MM.1S (cell line): ENCODE results near the gene POFUT2.

Experiments used
- DNase-seq: peaks from one replicate; pipeline ENCODE4 v3.0.0-alpha.2; 2015
- H2AFZ ChIP-seq: fragments of 300-600 bp; sonication (generic); 2 replicates; pipeline ENCODE4 v1.6.0; 2016; ENCODE audit warnings: antibody characterized with exemption, low read length
- H3F3A ChIP-seq: fragments of 300-600 bp; sonication (generic); 2 replicates; pipeline ENCODE4 v1.6.1; 2016; ENCODE audit warnings: mild to moderate bottlenecking, antibody characterized with exemption, low read length, moderate library complexity, mixed read lengths; ENCODE audit not compliant: insufficient read depth
- H3K27ac ChIP-seq: fragments of 300-600 bp; sonication (generic); 2 replicates; pipeline ENCODE4 v1.5.1; 2016; ENCODE audit warnings: mild to moderate bottlenecking, low read length
- H3K27me3 ChIP-seq: fragments of 300-600 bp; sonication (generic); replicated peaks from 2 replicates; pipeline ENCODE4 v1.6.0; 2016; ENCODE audit warnings: low read length; ENCODE audit not compliant: insufficient read depth
- H3K36me3 ChIP-seq: fragments of 300-600 bp; sonication (generic); replicated peaks from 2 replicates; pipeline ENCODE4 v1.6.1; 2016; ENCODE audit warnings: mild to moderate bottlenecking, low read length, mixed read lengths; ENCODE audit not compliant: insufficient read depth
- H3K4me1 ChIP-seq: fragments of 300-600 bp; sonication (generic); 2 replicates; pipeline ENCODE4 v1.6.1; 2016; ENCODE audit warnings: low read length, mixed read lengths
- H3K4me2 ChIP-seq: fragments of 300-600 bp; sonication (generic); 2 replicates; pipeline ENCODE4 v1.6.0; 2016; ENCODE audit warnings: low read depth, low read length
- H3K4me3 ChIP-seq: fragments of 300-600 bp; sonication (generic); 2 replicates; pipeline ENCODE4 v1.5.1; 2016; ENCODE audit warnings: low read length, mixed read lengths
- H3K79me2 ChIP-seq: fragments of 300-600 bp; sonication (generic); 2 replicates; pipeline ENCODE4 v1.6.1; 2016; ENCODE audit warnings: mixed run types, low read length, mixed read lengths
- H3K9ac ChIP-seq: fragments of 300-600 bp; sonication (generic); 2 replicates; pipeline ENCODE4 v1.6.1; 2016; ENCODE audit warnings: low read length, mixed read lengths
- H3K9me2 ChIP-seq: fragments of 300-600 bp; sonication (generic); replicated peaks from 2 replicates; pipeline ENCODE4 v1.6.1; 2016; ENCODE audit warnings: mild to moderate bottlenecking, low read length, mixed read lengths; ENCODE audit not compliant: insufficient read depth
- H3K9me3 ChIP-seq: fragments of 300-600 bp; sonication (generic); replicated peaks from 2 replicates; pipeline ENCODE4 v1.6.1; 2016; ENCODE audit warnings: mild to moderate bottlenecking, low read length, mixed read lengths; ENCODE audit not compliant: insufficient read depth
- H4K20me1 ChIP-seq: fragments of 300-600 bp; sonication (generic); 2 replicates; pipeline ENCODE4 v1.6.1; 2016; ENCODE audit warnings: mild to moderate bottlenecking, low read length, moderate library complexity, mixed read lengths; ENCODE audit not compliant: insufficient read depth
- CTCF ChIP-seq: fragments of 300-600 bp; sonication (generic); IDR thresholded peaks from 2 replicates; pipeline ENCODE4 v1.5.1; 2016; ENCODE audit warnings: antibody characterized with exemption, low read length, mixed read lengths
- EZH2 ChIP-seq: fragments of 300-600 bp; sonication (generic); optimal IDR thresholded peaks from 2 replicates; pipeline ENCODE3; 2017; ENCODE audit warnings: low read depth, mild to moderate bottlenecking, antibody characterized with exemption, low read length, mixed read lengths
- EZH2phosphoT487 ChIP-seq: fragments of 300-600 bp; sonication (generic); IDR thresholded peaks from 2 replicates; pipeline ENCODE4 v1.6.1; 2018; ENCODE audit warnings: antibody characterized with exemption, low read length

Gene POFUT2

GRCh38 chr21:45318556-45319404, 31.1 kb upstream of the POFUT2 start:
- H3K9me2 ChIP-seq = no peaks in the 10 kb centered on the region
- H3K27me3 ChIP-seq = peaks cover 100% of the 10 kb centered on the region
- H3F3A ChIP-seq = no peaks in the 10 kb centered on the region
- H3K36me3 ChIP-seq = no peaks in the 10 kb centered on the region
- H3K4me3 ChIP-seq = no peak overlapping the region
- no peaks in the 10 kb centered on the region for H3K4me1 ChIP-seq
- no peaks in the 10 kb centered on the region for H3K79me2 ChIP-seq
- H3K4me2 ChIP-seq = no peak overlapping the region
- no peak overlapping the region for H2AFZ ChIP-seq
- no peak for DNase-seq
- H4K20me1 ChIP-seq = no peaks in the 10 kb centered on the region
- H3K27ac ChIP-seq = no peak overlapping the region
- no peaks in the 10 kb centered on the region for H3K9me3 ChIP-seq
- TF ChIP-seq EZH2phosphoT487 (no peak), EZH2 (no peak), CTCF (no peak)
- H3K9ac ChIP-seq = no peak overlapping the region

GRCh38 chr21:45318146-45318555, 30.5 kb upstream of the POFUT2 start:
- Histone ChIP-seq H3K4me3 (no peak overlapping the region), H3K4me1 (no peaks in the 10 kb centered on the region), H3F3A (no peaks in the 10 kb centered on the region), H3K9me2 (no peaks in the 10 kb centered on the region), H4K20me1 (no peaks in the 10 kb centered on the region), H3K9ac (no peak overlapping the region), H3K9me3 (no peaks in the 10 kb centered on the region), H3K4me2 (no peak overlapping the region), H3K27ac (no peak overlapping the region), H3K79me2 (no peaks in the 10 kb centered on the region), H3K27me3 (peaks cover 100% of the 10 kb centered on the region), H3K36me3 (no peaks in the 10 kb centered on the region), H2AFZ (no peak overlapping the region)
- no peak for TF ChIP-seq EZH2phosphoT487
- TF ChIP-seq CTCF = no peak
- no peak for TF ChIP-seq EZH2
- DNase-seq = no peak

- no peaks in the 10 kb centered on the region for H3K36me3 ChIP-seq
- H3K9ac ChIP-seq = no peak overlapping the region
- TF ChIP-seq CTCF (no peak), EZH2phosphoT487 (no peak), EZH2 (no peak)
- H3K4me1 ChIP-seq = no peaks in the 10 kb centered on the region
- H3K79me2 ChIP-seq = no peaks in the 10 kb centered on the region
- DNase-seq = no peak
- no peaks in the 10 kb centered on the region for H3F3A ChIP-seq
- H3K27me3 ChIP-seq = peaks cover 100% of the 10 kb centered on the region
- H3K9me2 ChIP-seq = no peaks in the 10 kb centered on the region
- no peak overlapping the region for H3K4me2 ChIP-seq
- H3K4me3 ChIP-seq = no peak overlapping the region
- H4K20me1 ChIP-seq = no peaks in the 10 kb centered on the region
- H2AFZ ChIP-seq = no peak overlapping the region
- H3K9me3 ChIP-seq = no peaks in the 10 kb centered on the region
- no peak overlapping the region for H3K27ac ChIP-seq
Measured at GRCh38 chr21:45317398-45318145, 29.9 kb upstream of the POFUT2 start.
